Fibroblast of pulmonary artery (primary cell): ENCODE data around the gene OSBPL1A.

ENCODE experiments used
- DNase-seq: peaks from one replicate; pipeline ENCODE4 v3.0.0-alpha.2; 2010; ENCODE audit warnings: low read depth
- H3K4me3 ChIP-seq: replicated peaks from 2 replicates; pipeline ENCODE4 v1.5.1; 2011; ENCODE audit warnings: low read depth, mild to moderate bottlenecking, control low read depth, low read length, moderate library complexity
- TF ChIP-seq, protein P1 (sequence below): IDR thresholded peaks from 2 replicates; pipeline ENCODE4 v1.5.1; 2011; ENCODE audit warnings: mild to moderate bottlenecking, control low read depth, low read length, inconsistent platforms; ENCODE audit errors: missing control alignments

The OSBPL1A gene

GRCh38 chr18:24414349-24415003 is 16.9 kb upstream of the OSBPL1A start:
- H3K4me3 ChIP-seq = no peak overlapping the region
- no peak for DNase-seq
- TF ChIP-seq, protein P1, sequence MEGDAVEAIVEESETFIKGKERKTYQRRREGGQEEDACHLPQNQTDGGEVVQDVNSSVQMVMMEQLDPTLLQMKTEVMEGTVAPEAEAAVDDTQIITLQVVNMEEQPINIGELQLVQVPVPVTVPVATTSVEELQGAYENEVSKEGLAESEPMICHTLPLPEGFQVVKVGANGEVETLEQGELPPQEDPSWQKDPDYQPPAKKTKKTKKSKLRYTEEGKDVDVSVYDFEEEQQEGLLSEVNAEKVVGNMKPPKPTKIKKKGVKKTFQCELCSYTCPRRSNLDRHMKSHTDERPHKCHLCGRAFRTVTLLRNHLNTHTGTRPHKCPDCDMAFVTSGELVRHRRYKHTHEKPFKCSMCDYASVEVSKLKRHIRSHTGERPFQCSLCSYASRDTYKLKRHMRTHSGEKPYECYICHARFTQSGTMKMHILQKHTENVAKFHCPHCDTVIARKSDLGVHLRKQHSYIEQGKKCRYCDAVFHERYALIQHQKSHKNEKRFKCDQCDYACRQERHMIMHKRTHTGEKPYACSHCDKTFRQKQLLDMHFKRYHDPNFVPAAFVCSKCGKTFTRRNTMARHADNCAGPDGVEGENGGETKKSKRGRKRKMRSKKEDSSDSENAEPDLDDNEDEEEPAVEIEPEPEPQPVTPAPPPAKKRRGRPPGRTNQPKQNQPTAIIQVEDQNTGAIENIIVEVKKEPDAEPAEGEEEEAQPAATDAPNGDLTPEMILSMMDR = no peak

DNA sequence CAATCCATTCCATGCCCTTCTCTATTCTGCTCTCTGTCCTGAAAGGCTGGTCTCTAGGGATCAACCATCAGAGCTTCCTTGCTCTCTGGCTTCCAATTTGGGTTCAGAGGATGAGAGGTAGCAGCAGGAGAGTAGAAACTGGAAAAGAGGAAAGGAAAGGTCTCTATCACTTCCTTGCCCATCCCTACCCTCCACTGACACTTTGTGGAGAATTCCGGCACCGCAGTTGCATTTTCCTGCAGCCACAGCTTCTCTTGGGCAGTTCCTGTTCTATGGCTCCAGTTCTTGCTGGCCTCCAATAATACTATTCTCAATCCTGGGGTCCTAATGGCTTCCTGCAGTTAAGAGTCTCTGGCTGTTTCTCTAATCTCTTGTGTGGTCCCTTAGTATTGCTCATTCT is 15.5 kb upstream of the OSBPL1A start:
- no peak for DNase-seq
- TF ChIP-seq, protein P1 = peak; percentile 28

GRCh38 chr18:24408496-24408895 is 10.9 kb upstream of the OSBPL1A start:
- no peak for DNase-seq
- no peak overlapping the region for H3K4me3 ChIP-seq
- TF ChIP-seq, protein P1 = no peak

More for the DNA sequence above, 15.5 kb upstream of the OSBPL1A start:
- no peak overlapping the region for H3K4me3 ChIP-seq

DNA sequence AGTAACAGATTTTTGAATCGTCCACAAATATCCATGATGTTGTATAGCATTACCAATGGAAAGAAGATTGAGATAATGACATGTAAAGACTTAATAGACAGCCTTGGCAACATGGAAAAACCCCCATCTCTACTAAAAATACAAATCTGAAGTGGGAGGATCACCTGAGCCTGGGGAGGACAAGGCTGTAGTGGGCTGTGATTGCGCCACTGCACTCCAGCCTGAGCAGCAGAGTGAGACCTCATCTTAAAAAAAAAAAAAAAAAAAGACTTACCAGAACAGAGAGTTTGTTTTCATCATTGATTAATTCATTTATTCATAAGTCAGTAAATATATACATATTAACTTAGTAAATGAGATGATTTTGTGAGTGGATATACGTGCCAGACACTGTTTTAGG is 7.0 kb upstream of the OSBPL1A start:
- no peak for DNase-seq
- TF ChIP-seq, protein P1 = no peak
- H3K4me3 ChIP-seq = no peak overlapping the region

DNA sequence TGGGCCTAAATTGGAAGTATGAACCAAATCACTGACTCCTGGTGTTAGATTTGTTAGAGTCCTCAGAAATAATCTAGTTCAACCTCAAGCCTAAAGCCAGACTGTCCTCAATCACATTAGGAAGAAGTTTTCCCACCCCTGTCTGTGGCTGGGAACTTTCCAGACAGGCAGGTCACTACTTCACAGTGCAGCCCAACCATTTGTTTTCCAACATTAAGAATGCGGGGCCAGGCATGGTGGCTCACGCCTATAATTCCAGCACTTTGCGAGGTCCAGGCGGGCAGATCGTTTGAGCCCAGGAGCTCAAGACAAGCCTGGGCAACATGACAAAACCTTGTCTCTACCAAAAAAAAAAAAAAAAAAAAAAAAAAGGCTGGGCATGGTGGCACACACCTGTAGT is 5.5 kb upstream of the OSBPL1A start:
- TF ChIP-seq, protein P1 = no peak
- H3K4me3 ChIP-seq = no peak overlapping the region
- DNase-seq = no peak

DNA sequence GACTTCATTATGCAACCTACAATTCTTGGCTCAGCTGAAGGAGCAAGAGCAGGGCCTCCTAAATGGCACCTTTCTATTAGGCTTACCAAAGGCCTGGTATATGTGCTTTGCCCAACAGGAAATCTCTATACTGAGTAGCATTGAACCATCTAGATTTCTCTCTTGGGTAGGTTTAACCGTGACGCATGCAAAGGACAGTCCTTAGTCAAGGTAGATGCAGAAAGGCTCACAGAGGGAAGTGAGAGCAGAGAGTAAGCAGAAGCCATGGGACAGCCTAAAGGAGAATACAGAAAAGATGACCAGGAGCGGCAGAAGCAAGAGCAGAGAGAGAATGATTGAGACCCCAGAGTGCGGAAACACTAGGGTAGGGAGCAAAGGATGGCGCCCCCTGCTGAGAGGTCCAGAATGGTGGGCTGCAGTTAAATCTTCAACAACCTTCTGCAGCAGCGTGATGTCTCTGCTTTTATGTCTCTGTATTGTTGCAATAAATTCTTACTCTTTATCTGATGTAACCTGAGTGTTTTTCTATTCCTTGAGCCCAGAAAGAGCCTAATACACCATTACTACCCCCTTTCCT is 4.7 kb upstream of the OSBPL1A start:
- TF ChIP-seq, protein P1 = peak; percentile 18

DNA sequence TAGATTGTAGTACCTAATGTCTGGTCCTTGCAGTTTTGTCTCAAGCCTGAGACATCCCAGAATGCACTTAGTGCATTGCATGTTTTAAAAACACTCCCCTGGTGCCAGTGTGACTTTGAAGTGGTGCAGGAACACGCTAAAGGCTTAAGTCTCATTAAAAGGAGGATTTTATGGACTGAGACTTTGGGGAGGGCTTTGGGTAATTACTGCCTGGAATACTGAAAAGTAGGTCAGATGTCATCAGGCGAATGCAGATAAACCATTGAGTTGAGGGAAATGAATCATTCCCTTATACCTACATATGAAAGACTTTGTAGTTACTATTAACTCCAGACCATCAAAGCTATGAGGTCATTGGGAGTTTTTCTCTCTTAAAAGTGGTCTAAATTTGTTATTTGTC is 3.0 kb upstream of the OSBPL1A start:
- H3K4me3 ChIP-seq = no peak overlapping the region
- no peak for DNase-seq
- TF ChIP-seq, protein P1 = no peak

More for the DNA sequence above, 4.7 kb upstream of the OSBPL1A start:
- no peak overlapping the region for H3K4me3 ChIP-seq
- no peak for DNase-seq
